DLD1 (cell line): ENCODE measurements around the gene SHC3.

ENCODE experiments used
- in situ Hi-C: cut with HindIII; loops from 2 replicates; pipeline ENCODE4 v1.10.0; 2017; ENCODE audit warnings: low sequenced_read_pairs

SHC3 gene

DNA sequence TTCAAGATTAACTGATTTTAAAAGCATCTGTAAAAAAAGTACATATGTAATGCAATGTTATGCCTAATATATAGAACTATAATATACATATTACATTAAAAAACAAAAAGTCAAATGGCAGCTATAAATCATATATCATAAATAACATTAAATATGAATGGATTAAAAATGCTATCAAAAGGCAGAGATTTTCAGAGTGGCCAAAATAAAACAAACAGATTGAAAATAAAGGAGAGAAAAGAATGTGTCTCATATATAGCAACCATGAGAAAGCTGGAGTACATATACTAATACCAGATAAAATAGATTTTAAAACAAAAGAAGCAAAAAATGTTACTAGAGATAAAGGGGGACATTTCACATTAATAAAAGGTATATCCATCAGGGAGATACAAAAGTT, 148.8 kb downstream of the SHC3 start:
- in situ Hi-C loops = no loop called here

DNA sequence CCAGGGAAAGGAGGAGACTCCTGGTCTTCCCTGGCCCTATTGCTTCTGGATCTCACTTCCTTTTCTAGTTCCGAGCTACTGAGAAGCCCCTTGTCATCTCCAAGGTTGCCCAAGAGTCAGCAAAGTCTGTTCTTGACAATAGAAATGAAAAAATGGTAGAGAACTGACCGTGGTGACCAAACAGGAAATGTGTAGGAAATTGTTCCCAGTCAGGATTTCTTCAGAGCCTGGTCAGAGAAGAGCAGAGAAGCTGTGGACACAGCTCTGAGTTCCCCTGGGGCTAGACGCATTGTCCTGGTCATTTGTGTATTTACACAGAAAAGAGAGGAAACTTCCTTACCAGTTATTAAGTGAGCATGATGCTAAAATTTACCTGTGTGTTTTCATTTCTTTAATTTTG, 151.7 kb downstream of the SHC3 start:
- in situ Hi-C loops = no loop called here

DNA sequence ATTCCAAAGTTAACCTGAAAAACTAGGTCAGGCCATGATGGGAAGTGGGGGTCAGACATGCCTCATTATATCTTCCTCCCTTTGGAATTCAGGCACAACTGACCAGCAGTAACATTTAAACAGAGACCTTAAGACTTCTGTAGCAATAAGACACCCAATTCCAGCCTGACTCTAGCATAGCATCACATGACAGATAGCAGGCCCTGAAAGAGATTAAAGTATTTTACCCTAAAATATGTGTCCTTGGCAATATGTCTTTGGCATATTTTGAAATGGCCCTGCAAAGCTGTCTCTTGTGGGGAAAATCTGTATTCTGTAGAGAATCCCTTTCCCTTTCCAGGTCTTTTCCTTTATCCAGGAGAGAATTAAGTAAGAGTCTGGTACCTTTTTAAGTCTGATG, 153.1 kb downstream of the SHC3 start:
- in situ Hi-C loops = no loop called here

DNA sequence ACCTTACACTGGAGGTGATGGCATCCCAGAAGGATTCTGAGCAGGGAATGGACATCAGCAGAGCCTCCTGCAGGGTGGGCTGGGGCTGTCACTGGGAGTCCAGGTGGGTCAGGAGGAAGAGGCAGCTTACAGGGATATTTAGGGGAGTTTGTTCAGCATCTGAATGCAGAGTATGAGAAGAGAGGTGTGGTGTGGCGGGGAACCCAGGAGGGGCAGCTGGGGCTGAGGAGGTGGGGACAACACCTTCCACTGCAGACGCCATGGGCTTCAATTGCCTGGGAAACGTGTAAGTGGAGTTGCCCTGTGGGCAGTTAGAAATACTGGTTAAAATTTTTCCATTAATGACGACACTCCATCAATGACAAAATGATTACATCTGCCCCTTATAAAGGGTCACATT, 153.9 kb downstream of the SHC3 start:
- in situ Hi-C loops = no loop called here

DNA sequence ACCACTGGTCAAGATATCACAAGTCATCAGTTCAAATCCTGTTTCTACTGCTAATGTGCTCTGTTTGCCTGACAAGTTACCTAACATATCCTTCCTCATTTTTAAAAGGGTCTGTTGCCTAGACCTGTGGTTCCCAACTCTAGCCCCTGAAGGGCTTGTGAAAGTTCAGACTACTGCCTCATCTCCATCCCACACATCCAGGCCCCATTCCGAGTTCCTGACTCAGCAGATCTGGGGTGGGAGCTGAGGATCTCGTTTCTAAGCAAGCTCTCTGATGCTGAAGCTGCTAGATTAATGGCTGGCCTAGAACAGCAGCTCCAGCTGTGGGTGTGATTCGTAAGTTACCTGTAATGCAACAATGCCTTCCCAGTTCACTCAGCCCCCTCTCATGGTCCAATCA, 154.9 kb downstream of the SHC3 start:
- in situ Hi-C loops = no loop called here

DNA sequence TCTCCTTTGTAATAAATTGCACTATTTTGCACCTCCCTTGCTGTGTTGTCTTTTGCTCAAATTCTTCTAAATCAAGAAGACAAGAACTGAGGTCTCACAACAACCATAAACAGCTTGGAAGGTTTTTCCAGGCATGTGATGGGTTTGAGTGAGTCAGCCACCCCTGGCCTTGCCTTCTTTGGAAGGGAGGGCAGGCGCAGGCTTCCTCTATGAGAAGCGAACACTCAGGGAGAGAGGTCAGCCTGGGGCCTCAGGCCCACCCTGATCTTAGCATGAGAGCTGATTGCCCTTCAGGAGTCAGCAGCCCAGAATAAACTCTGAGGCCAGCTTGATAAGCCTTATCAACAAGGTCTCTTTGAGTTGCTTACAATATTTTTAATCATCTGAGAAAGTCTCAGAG, 155.7 kb downstream of the SHC3 start:
- in situ Hi-C loops = no loop called here

DNA sequence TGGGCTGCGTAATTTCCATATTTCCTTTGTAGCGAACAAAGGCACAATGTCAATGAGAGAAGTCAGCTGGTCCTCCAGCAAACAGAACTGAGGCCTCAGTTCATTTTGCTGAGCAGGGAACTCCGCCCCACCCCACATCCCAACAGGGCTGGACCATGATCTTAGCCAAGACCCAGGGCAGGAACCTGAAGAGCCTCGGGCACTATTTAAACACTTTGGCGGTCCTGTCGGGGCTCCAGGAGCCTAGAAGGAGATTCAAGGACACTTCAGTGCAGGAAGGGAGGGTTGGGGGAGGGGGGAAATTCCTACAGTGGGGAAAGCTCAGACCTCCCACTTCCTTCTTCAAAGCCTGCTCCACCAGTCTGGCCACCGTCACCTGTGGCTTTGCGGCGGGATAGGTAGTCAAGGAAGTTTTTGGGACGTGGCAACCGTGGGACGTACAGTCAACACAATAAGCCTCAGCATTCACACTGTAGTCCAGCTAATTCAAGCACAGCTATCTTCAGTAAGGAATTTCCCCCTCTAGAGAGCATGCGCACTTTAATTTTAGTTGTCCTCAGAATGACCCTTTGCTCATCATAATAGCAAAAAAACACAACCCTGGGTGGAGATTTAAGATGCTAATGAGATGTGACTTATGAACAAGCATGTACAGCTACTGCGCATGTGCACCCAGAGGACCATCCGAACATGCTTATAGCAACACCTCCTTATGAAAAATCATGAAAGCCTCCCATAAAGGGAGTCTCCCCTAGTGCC, 156.4 kb downstream of the SHC3 start:
- in situ Hi-C loops = no loop called here

DNA sequence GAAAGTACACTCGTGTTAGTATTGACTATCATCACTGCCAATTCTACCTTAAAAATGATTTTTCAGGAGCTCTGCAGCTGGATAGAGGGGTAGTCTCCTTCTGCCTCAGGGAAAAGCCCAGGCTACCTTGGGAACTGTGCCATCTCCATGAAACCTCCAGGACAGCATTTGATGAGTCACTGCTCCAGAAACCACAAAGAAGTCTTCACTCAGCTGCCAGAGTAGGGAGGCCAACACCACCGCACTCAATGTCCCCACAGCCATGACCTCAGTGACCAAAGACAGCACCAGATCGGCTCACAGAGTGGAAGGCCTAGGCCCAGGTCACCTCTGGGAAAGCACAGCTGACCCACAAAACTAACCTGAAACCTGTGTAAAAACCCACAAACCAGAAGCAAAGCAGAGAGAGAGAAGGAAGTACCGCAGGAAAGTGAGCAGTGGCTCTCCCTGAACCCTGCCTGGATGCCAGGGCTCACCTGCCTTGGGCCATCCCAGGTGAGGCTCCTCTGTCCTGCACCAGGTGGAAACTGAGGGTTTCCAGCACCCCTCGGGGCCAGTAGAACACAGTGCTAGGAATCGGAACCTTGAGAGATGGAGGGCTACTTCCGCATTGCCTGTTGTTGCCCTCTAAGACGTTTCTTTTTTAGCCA, 157.3 kb downstream of the SHC3 start:
- in situ Hi-C loops = no loop called here

DNA sequence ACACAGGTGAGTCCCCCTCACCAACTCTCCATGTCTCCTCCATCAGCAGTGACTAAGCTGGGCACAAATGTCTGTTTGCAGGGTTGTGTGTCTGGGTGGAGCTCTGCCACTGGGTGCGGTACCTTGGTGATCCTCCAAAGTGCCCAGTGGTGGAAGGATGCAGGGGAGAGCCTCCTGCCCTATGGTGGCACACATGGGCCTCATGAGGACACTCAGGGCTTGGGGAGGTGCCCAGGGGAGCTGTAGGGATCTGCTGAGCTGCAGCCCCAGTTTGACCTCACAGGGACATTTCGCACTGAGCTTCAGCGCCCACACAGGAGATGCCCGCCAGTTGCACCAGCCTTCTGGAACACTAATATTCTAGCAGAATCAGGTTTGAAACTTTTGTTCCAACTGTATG, 157.9 kb downstream of the SHC3 start:
- in situ Hi-C loops = no loop called here

DNA sequence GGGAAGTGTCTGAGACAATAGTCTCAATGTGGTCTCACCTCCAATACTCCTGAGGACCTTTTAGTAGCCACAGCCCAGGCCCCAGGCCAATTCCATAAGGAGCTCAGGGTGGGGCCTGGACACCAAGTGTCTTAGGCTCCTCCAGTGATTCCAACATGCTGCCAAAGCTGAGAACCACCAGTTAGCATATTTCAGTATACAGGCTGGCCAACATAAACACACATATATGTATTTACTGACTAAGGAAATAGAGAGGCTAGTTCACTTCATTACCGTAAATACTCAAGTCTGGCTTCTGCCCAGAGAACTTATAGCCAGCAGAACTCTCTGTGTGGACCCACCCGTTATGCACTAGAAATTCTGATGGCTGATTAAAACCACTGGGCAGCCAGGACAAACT, 163.3 kb downstream of the SHC3 start:
- in situ Hi-C loops = no loop called here

DNA sequence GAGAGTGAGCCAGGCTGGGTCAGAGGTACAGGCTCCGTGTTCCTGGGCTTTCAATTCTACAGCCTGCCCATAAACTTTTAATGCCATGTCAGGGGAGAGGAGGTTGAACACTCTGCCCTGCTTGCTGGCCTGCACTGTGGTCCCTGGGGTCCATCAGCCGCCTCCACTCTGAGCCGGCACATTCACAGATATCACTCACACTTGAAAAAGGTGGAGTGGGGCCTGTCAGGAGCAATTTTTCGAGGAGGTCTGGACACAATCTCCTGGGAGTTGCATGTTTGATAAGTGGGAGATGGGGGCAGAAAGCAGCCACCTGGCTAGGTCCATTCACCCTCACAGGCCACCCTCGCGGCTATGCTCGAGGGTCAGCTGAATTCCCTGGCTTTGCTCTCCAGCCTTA, 164.5 kb downstream of the SHC3 start:
- in situ Hi-C loops = no loop called here

DNA sequence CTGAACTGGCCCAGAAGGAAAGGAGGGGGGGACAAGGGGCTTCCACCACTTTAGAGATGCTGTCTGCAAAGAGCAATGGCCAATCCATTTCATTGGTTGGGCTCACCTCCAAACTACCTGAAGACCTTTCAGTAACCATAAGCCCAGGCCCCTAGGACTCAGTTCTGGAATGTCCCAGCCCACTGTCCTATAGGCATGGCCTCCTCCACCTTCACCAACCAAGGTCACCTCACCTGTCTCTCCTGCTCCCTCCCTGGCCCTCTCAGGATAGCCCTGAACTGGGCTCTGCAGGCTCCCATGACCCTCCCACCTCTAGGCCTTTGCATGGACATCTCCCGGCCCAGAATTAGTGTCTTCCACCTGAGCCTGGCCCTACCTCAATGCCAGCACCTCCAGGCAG, 165.0 kb downstream of the SHC3 start:
- in situ Hi-C loops = no loop called here

DNA sequence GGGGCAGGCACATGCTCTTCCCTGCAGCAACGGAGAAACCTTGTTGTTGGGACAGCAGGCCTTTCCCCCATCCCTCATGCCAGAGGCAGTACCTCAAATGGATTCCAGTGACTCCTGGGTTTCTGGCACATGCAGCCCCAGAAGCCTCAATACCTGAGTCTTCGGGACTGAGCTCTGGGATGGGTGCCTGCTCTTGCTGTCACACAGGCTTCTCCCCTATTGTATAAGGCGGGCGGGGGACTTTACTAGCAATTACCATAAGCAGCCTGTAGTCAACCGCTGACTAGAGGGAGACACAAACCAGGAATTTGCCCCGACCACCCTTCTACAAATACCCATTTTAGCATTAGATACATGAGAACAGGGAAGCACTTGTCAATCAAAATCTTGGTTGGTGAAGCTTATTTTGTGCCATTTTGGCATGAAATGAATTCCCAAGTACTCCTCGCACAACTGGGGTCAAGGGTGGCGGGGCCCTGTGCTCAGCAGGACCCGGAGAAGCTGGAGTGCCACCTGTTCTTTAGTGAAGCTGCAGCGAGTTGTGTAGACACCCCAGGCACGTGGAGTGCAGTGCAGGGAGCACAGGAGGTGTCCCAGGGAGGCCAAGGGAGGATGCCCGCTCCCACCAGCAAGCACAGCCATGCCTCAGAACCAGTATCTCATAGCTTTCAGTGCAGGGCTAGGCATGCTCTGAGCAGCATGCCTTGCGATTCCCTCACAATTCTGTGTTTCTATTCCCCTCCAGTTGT, 166.2 kb downstream of the SHC3 start:
- in situ Hi-C loops = no loop called here

DNA sequence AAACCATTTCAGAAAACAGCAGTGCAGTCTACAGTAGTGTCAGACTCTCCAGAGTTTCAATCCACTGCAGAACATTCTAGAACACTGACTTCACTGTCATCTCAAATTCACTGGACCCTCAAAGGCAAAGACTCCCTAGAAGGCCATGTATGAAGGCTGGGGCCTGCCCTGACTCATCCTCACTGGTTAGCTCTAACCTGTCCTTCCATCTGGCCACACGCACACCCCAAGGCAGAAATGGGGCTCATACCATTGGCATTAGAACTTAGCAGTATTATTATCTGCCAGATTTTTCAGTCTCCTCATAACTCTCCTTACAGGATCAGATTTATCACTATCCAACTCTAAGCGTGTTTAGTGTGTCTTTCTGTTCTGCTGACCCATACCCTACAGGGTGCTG, 166.9 kb downstream of the SHC3 start:
- in situ Hi-C loops = no loop called here

DNA sequence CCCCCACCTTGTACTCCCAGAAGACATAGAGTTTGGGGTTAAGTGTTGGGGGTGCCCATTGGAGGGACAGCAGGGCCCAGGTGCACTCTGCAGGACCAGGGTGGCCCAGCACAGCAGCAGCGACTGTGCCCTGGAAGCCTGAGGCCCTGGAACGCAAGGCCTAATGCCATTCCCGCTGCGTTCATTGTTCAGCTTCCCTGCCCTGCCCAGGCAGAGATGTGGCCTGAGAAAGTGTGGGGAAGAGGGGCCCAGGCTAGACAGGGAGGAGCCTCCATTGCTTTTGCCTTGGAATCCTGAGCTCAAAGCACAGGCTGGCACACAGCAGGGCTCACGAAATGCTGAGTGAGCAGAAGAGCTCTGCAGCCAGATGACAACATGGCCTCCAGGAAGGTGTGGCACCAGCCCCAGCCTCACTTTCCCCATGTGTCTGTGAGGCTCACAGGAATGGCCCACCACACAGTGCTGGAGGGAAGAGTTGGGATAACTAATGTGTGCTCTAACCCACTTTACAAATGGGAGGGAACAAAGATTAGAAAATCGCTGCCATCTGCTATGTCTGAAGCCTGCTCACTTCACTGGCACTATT, 168.0 kb downstream of the SHC3 start:
- in situ Hi-C loops = no loop called here

DNA sequence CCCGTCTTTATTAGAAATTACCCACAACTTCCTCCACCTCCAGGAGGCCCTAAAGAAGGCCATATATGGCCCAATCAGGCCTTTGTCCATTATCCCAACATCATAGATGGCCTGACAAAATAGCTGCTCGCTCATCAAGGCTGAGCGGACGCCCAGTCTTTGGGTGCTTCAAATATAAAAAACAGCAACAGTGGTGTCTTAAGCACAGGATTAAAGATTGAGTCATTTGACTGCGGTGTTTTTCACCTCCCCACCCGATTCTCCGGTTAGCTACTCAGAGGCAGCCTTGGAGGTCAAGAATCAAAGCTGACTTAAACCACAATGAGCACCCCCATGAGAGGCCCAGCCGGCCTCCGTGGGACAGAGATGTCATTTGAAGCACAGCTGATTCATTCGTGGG, 168.6 kb downstream of the SHC3 start:
- in situ Hi-C loops = no loop called here

DNA sequence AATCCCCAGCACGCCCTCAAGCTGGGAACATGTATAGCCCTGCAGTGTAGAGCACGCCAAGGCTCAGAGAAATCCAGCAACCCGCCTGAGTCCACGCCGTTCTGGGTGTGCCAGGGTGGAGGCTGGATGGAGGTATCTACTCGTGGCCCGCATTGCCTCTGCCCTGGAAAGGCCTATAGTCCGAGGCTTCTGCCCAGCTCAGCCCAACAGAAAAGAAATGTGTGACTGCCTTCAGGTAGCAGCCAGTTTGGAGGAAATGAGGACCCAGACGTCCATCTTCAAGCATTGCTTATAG, 169.1 kb downstream of the SHC3 start:
- in situ Hi-C loops = no loop called here

DNA sequence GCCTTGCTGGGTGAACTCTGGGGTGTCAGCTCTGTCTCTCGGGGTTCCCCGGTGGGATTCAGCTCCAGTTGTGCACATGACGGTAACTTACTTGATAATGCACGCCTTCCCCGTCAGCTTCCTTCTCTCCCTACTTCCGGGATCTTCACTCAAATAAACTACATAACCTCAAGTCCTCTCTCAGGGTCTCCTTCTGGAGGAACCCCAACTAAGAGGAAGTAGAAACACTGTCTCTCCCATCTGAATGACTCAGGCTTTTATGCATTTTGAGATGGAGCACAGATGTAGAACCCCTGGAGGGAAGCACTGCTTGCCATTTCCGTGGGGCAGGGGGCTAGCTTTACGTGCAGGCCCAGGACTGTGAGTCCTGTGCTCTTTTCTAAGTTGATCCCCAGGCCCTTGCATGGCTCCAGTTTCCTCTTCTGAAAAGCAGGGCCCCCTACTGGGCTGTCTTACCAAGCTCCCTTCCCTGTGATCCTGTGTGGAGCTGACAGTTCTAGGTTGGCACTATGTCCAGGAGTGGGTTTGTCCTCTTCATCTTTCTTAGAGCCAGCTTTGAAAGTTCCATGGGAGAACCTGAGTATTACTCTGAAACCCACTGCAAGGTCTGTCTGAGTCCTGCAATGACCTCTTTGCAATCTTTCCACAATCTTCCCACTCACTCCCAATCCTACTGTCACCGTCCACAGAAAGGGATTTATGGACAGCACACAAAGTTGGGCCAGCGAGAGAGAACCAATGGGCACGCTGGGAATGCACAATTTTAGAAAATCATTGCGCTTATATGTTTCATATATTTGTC, 169.7 kb downstream of the SHC3 start:
- in situ Hi-C loops = no loop called here

DNA sequence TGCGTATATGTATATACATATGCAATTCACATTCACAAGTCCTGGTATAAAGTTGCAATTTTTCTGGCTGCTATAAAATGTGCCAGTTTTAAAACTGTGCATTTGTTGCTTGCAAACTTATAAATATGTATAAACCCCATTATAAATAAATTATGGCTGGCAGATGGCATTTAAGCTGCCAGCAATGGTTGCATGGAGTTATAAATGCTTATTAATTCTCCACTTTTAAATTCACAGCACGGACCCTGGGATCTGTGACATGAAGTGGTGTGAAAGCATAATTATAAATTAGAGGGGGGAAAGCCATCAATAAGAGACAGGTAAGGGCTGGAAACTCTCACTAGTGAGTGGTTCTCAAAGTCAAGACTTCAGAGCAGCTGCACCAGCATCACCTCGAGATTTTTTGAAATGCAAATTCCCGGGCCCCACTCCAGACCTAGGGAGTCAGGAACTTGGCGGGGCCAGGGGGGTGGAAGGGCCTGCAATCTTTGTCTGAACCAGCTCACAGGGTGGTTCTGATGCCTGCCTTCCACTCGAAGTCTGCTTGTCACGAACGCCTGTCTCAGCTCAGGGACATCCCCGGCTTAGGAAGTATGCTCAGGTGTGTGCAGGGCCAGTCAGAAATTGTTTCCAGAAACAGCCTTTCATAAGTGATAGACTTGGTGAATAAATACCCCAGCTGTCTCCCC, 170.4 kb downstream of the SHC3 start:
- in situ Hi-C loops = no loop called here
